SIG-M5 (cell line): Measurements from ENCODE around the gene THOP1.

Experiments
- DNase-seq: peaks from one replicate; lab custom pipeline; 2025; lab: John Stamatoyannopoulos, UW

Gene THOP1

GRCh38 chr19:2804156-2805004, 19.1 kb downstream of the THOP1 start:
- DNase-seq = no peak

- DNase-seq = no peak
Observed at GRCh38 chr19:2805261-2805900, 20.1 kb downstream of the THOP1 start.

GRCh38 chr19:2805991-2806649, 20.8 kb downstream of the THOP1 start:
- DNase-seq = no peak

- DNase-seq = no peak
Observed at GRCh38 chr19:2806736-2807378, 21.6 kb downstream of the THOP1 start.

- DNase-seq = no peak
Observed at GRCh38 chr19:2807379-2808128, 22.3 kb downstream of the THOP1 start.

- DNase-seq = no peak
Observed at GRCh38 chr19:2808129-2808941, 23.0 kb downstream of the THOP1 start.

GRCh38 chr19:2809387-2810140, 24.3 kb downstream of the THOP1 start:
- DNase-seq = no peak

- DNase-seq = no peak
Observed at GRCh38 chr19:2810141-2811091, 25.1 kb downstream of the THOP1 start.

- no peak for DNase-seq
Observed at GRCh38 chr19:2811221-2811722, 26.0 kb downstream of the THOP1 start.

- no peak for DNase-seq
Observed at GRCh38 chr19:2811735-2812413, 26.6 kb downstream of the THOP1 start.

GRCh38 chr19:2812414-2813234, 27.3 kb downstream of the THOP1 start:
- no peak for DNase-seq

GRCh38 chr19:2813235-2814160, 28.2 kb downstream of the THOP1 start:
- no peak for DNase-seq

GRCh38 chr19:2814426-2814825, 29.1 kb downstream of the THOP1 start:
- no peak for DNase-seq

GRCh38 chr19:2815191-2815614, 29.9 kb downstream of the THOP1 start:
- DNase-seq = no peak

- no peak for DNase-seq
Observed at GRCh38 chr19:2815923-2816322, 30.6 kb downstream of the THOP1 start.

- DNase-seq = no peak
Observed at GRCh38 chr19:2816641-2817040, 31.3 kb downstream of the THOP1 start.
